Astrocyte (in vitro differentiated cells and primary cell): ENCODE measurements around the gene PXDN. TPM values are rescaled to one million over a fixed set of nuclear protein-coding genes. Genes with fewer than 3 reads are reported as not detected.

ENCODE experiments used
- DNase-seq: peaks from one replicate; pipeline ENCODE4 v3.0.0-alpha.2; 2010; ENCODE audit warnings: low read depth
- FAIRE-seq: peaks from 2 replicates; lab custom pipeline; 2011; peaks lifted over from hg19 to GRCh38; lab: Jason Lieb, UNC
- H2AFZ ChIP-seq: 2 replicates; pipeline ENCODE4 v1.6.0; 2012; ENCODE audit warnings: low read depth, low read length, inconsistent platforms
- H3K27ac ChIP-seq: 2 replicates; pipeline ENCODE4 v1.5.1; 2011; ENCODE audit warnings: low read depth, low read length, inconsistent platforms
- H3K27me3 ChIP-seq: 2 replicates; pipeline ENCODE4 v1.6.0; 2011; ENCODE audit warnings: low read length, inconsistent platforms; ENCODE audit not compliant: insufficient read depth
- H3K36me3 ChIP-seq: 2 replicates; pipeline ENCODE4 v1.5.1; 2011; ENCODE audit warnings: low read length, inconsistent platforms; ENCODE audit not compliant: insufficient read depth
- H3K4me1 ChIP-seq: 2 replicates; pipeline ENCODE4 v1.5.1; 2011; ENCODE audit warnings: low read length, inconsistent platforms; ENCODE audit not compliant: insufficient read depth
- H3K4me2 ChIP-seq: 2 replicates; pipeline ENCODE4 v1.6.0; 2012; ENCODE audit warnings: low read length, inconsistent platforms
- H3K4me3 ChIP-seq: 2 replicates; pipeline ENCODE4 v1.5.1; 2011; ENCODE audit warnings: low read depth, mild to moderate bottlenecking, low read length, inconsistent platforms; ENCODE audit not compliant: insufficient read depth
- H3K79me2 ChIP-seq: 2 replicates; pipeline ENCODE4 v1.6.0; 2012; ENCODE audit warnings: mild to moderate bottlenecking, low read length, inconsistent platforms; ENCODE audit not compliant: insufficient read depth
- H3K9ac ChIP-seq: 2 replicates; pipeline ENCODE4 v1.6.0; 2012; ENCODE audit warnings: mild to moderate bottlenecking, low read length, inconsistent platforms
- H3K9me3 ChIP-seq: 2 replicates; pipeline ENCODE4 v1.5.1; 2012; ENCODE audit warnings: low read depth, mild to moderate bottlenecking, low read length, inconsistent platforms; ENCODE audit not compliant: insufficient read depth
- H4K20me1 ChIP-seq: 2 replicates; pipeline ENCODE4 v1.6.0; 2012; ENCODE audit warnings: low read length, inconsistent platforms; ENCODE audit not compliant: insufficient read depth
- H3K27ac Mint-ChIP-seq: one replicate; pipeline ENCODE4 v1.8.0; 2021; ENCODE audit warnings: mild to moderate bottlenecking, mixed read lengths; ENCODE audit not compliant: unreplicated experiment
- H3K27me3 Mint-ChIP-seq: one replicate; pipeline ENCODE4 v1.8.0; 2021; ENCODE audit warnings: low read depth, mixed read lengths; ENCODE audit not compliant: unreplicated experiment
- H3K36me3 Mint-ChIP-seq: one replicate; pipeline ENCODE4 v1.8.0; 2021; ENCODE audit warnings: low read depth, mixed read lengths; ENCODE audit not compliant: unreplicated experiment
- H3K4me1 Mint-ChIP-seq: one replicate; pipeline ENCODE4 v1.8.0; 2021; ENCODE audit warnings: low read depth, mixed read lengths; ENCODE audit not compliant: unreplicated experiment
- H3K4me3 Mint-ChIP-seq: one replicate; pipeline ENCODE4 v1.8.0; 2021; ENCODE audit warnings: mild to moderate bottlenecking, moderate library complexity, mixed read lengths; ENCODE audit not compliant: unreplicated experiment
- H3K9me3 Mint-ChIP-seq: one replicate; pipeline ENCODE4 v1.8.0; 2021; ENCODE audit warnings: mild to moderate bottlenecking, mixed read lengths; ENCODE audit not compliant: unreplicated experiment
- CTCF ChIP-seq: IDR thresholded peaks from 2 replicates; pipeline ENCODE4 v1.5.1; 2011; ENCODE audit warnings: low read depth, mild to moderate bottlenecking, inconsistent platforms, low read length, moderate library complexity; ENCODE audit not compliant: insufficient read depth
- EZH2 ChIP-seq: IDR thresholded peaks from 2 replicates; pipeline ENCODE4 v1.6.1; 2012; ENCODE audit warnings: mild to moderate bottlenecking, low read length, inconsistent platforms; ENCODE audit not compliant: insufficient read depth
- total RNA-seq: library from RNA; stranded (reverse); gene quantifications from 2 replicates; pipeline ENCODE4 v1.2.1, GENCODE V29; 2021

PXDN gene
- total RNA-seq, 1 donor from 2014 or later = 417 TPM

- H4K20me1 ChIP-seq = peaks cover 22% of the 10 kb centered on the region
- Mint-ChIP-seq H3K4me3 (no peak overlapping the region), H3K9me3 (no peaks in the 10 kb centered on the region), H3K36me3 (peaks cover 19% of the 10 kb centered on the region), H3K27ac (no peak overlapping the region), H3K4me1 (peaks cover 16% of the 10 kb centered on the region), H3K27me3 (no peaks in the 10 kb centered on the region)
- no peak overlapping the region for H3K9ac ChIP-seq
- peaks cover 25% of the 10 kb centered on the region for H3K79me2 ChIP-seq
- no peak overlapping the region for H3K27ac ChIP-seq
- no peak overlapping the region for H2AFZ ChIP-seq
- no peaks in the 10 kb centered on the region for H3K27me3 ChIP-seq
- no peak overlapping the region for H3K4me3 ChIP-seq
- no peak for TF ChIP-seq CTCF
- no peak for TF ChIP-seq EZH2
- H3K4me2 ChIP-seq = no peak overlapping the region
- DNase-seq (no peak), FAIRE-seq (no peak)
- no peaks in the 10 kb centered on the region for H3K9me3 ChIP-seq
- H3K4me1 ChIP-seq = peaks cover 12% of the 10 kb centered on the region
- peaks cover 35% of the 10 kb centered on the region for H3K36me3 ChIP-seq
These were observed 103.8 kb downstream of the PXDN start for GRCh38 chr2:1640301-1641135.

- peaks cover 12% of the 10 kb centered on the region for H3K79me2 ChIP-seq
- TF ChIP-seq CTCF = no peak
- no peak for TF ChIP-seq EZH2
- H3K9me3 ChIP-seq = no peaks in the 10 kb centered on the region
- Mint-ChIP-seq H3K27me3 (no peaks in the 10 kb centered on the region), H3K9me3 (no peaks in the 10 kb centered on the region), H3K4me3 (no peak overlapping the region), H3K36me3 (peaks cover 26% of the 10 kb centered on the region), H3K4me1 (peaks cover 16% of the 10 kb centered on the region), H3K27ac (no peak overlapping the region)
- DNase-seq = no peak
- H4K20me1 ChIP-seq = peaks cover 17% of the 10 kb centered on the region
- no peak overlapping the region for H2AFZ ChIP-seq
- H3K4me1 ChIP-seq = peaks cover 12% of the 10 kb centered on the region
- H3K9ac ChIP-seq = no peak overlapping the region
- H3K36me3 ChIP-seq = peaks cover 33% of the 10 kb centered on the region
- no peaks in the 10 kb centered on the region for H3K27me3 ChIP-seq
- no peak for FAIRE-seq
- no peak overlapping the region for H3K4me3 ChIP-seq
- H3K27ac ChIP-seq = no peak overlapping the region
- H3K4me2 ChIP-seq = no peak overlapping the region
These were observed 105.0 kb downstream of the PXDN start for GRCh38 chr2:1639086-1639858.
